Measurements from ENCODE around the gene ZBED4.

Gene ZBED4

GRCh38 chr22:49892226-49892899 is 38.7 kb downstream of the ZBED4 start:
- DNase-seq, result no peak
- Histone ChIP-seq H3K4me3 (no peak overlapping the region), H3K9me3 (peaks cover 0 to 9% (median 6%) of the 10 kb centered on the region in 3 donors), H3K27ac (no peak overlapping the region), H3K27me3 (no peaks in the 10 kb centered on the region), H3K4me1 (no peaks in the 10 kb centered on the region), H3K36me3 (peaks cover 28 to 39% (median 38%) of the 10 kb centered on the region in 3 donors)
- TF ChIP-seq CTCF (IDR thresholded peaks at IDR 0.05), result no peak
- intact Hi-C loops (cut with DNase I; ENCODE audit: low total_unique reads), result no loop called here

GRCh38 chr22:49893025-49893424 is 39.4 kb downstream of the ZBED4 start:
- H3K4me3 ChIP-seq, result no peak overlapping the region
- no peak for DNase-seq
- H3K4me1 ChIP-seq, result no peaks in the 10 kb centered on the region
- H3K36me3 ChIP-seq, result peaks cover 29 to 43% (median 41%) of the 10 kb centered on the region in 3 donors
- intact Hi-C loops (cut with DNase I; ENCODE audit: low total_unique reads), result no loop called here
- H3K27me3 ChIP-seq, result no peaks in the 10 kb centered on the region
- TF ChIP-seq CTCF (IDR thresholded peaks at IDR 0.05), result no peak
- H3K9me3 ChIP-seq, result peaks cover 0 to 9% (median 6%) of the 10 kb centered on the region in 3 donors
- no peak overlapping the region for H3K27ac ChIP-seq

DNA sequence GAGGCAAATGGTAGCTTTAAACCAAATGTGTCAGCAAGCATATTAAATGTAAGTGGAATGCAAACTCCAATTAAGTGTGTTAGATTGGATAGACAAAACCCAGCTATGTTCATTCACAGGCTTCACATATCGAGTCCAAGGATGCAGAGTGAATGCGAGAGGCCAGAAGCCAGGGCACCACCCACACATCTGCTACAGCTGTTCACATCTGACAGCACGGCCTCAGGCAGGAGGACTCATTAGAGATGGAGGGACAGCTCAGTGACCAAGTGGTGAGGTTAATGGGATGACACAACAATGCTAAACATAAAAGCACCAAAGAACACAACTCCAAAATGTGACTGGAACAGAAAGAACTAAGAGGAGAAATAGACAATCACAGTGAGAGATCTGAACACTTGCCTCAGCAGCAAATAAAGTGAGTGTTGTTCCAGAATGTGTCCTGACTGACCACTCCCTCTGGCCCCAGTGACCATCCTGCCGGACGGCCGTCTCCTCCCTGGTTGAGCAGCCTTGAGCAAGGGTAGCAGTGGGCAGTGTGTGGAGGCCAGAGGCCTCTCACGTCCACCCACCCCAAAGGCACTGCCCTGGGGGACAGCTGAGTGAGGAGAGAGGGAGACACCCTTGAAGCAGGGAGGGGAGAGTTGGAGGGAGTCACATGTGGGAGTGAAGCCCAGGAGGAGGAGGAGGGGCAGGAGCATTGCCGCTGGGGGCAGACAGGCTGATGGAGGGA is 40.8 kb downstream of the ZBED4 start:
- Histone ChIP-seq H3K9me3 (peaks cover 0 to 9% (median 3%) of the 10 kb centered on the region in 3 donors), H3K36me3 (peaks cover 25 to 48% (median 38%) of the 10 kb centered on the region in 3 donors), H3K4me3 (no peak overlapping the region), H3K27me3 (no peaks in the 10 kb centered on the region), H3K27ac (no peak overlapping the region), H3K4me1 (no peaks in the 10 kb centered on the region)
- intact Hi-C loops (cut with DNase I; ENCODE audit: low total_unique reads), result no loop called here
- TF ChIP-seq CTCF (IDR thresholded peaks at IDR 0.05), result no peak
- no peak for DNase-seq

GRCh38 chr22:49896201-49896600 is 42.6 kb downstream of the ZBED4 start:
- Histone ChIP-seq H3K36me3 (peaks cover 24 to 58% (median 33%) of the 10 kb centered on the region in 3 donors), H3K27me3 (no peaks in the 10 kb centered on the region), H3K4me1 (no peaks in the 10 kb centered on the region), H3K9me3 (peaks cover 0 to 9% (median 0%) of the 10 kb centered on the region in 3 donors), H3K27ac (no peak overlapping the region), H3K4me3 (no peak overlapping the region)
- no peak for DNase-seq
- intact Hi-C loops (cut with DNase I; ENCODE audit: low total_unique reads), result no loop called here
- no peak for TF ChIP-seq CTCF (IDR thresholded peaks at IDR 0.05)

GRCh38 chr22:49897015-49897684 is 43.5 kb downstream of the ZBED4 start:
- Histone ChIP-seq H3K27ac (no peak overlapping the region), H3K27me3 (no peaks in the 10 kb centered on the region), H3K4me3 (no peak overlapping the region), H3K4me1 (no peaks in the 10 kb centered on the region), H3K36me3 (peaks cover 20 to 65% (median 37%) of the 10 kb centered on the region in 3 donors), H3K9me3 (peaks cover 0 to 9% (median 0%) of the 10 kb centered on the region in 3 donors)
- no peak for TF ChIP-seq CTCF (IDR thresholded peaks at IDR 0.05)
- no peak for DNase-seq
- intact Hi-C loops (cut with DNase I; ENCODE audit: low total_unique reads), result no loop called here
